NCI-H2227 (cell line): ENCODE measurements around the gene SBF1.

Source experiments
- DNase-seq: peaks from one replicate; lab custom pipeline; 2025; ENCODE audit not compliant: unreplicated experiment; lab: John Stamatoyannopoulos, UW

Gene SBF1

GRCh38 chr22:50467773-50468440, 6.9 kb downstream of the SBF1 start:
- no peak for DNase-seq

GRCh38 chr22:50467341-50467740, 7.5 kb downstream of the SBF1 start:
- no peak for DNase-seq

GRCh38 chr22:50465066-50465930, 9.5 kb downstream of the SBF1 start:
- no peak for DNase-seq

GRCh38 chr22:50464451-50464850, 10.4 kb downstream of the SBF1 start:
- no peak for DNase-seq

GRCh38 chr22:50463188-50463900, 11.5 kb downstream of the SBF1 start:
- no peak for DNase-seq

GRCh38 chr22:50461979-50462540, 12.8 kb downstream of the SBF1 start:
- DNase-seq = no peak

- no peak for DNase-seq
Observed at GRCh38 chr22:50461536-50461935, 13.3 kb downstream of the SBF1 start.

GRCh38 chr22:50460938-50461337, 13.9 kb downstream of the SBF1 start:
- no peak for DNase-seq

GRCh38 chr22:50459496-50460140, 15.2 kb downstream of the SBF1 start:
- DNase-seq = no peak

GRCh38 chr22:50459016-50459415, 15.8 kb downstream of the SBF1 start:
- DNase-seq = no peak

- DNase-seq = no peak
Observed at GRCh38 chr22:50456466-50457234, 18.2 kb downstream of the SBF1 start.

- no peak for DNase-seq
Observed at GRCh38 chr22:50456026-50456425, 18.8 kb downstream of the SBF1 start.

- DNase-seq = no peak
Observed at GRCh38 chr22:50455201-50455600, 19.6 kb downstream of the SBF1 start.

- DNase-seq = no peak
Observed at GRCh38 chr22:50454556-50455075, 20.2 kb downstream of the SBF1 start.

- no peak for DNase-seq
Observed at GRCh38 chr22:50452649-50453048, 22.2 kb downstream of the SBF1 start.

- no peak for DNase-seq
Observed at GRCh38 chr22:50447576-50448551, 27.0 kb downstream of the SBF1 start.

GRCh38 chr22:50446708-50447575, 27.9 kb downstream of the SBF1 start:
- DNase-seq = no peak
